Activated CD4-positive, alpha-beta T cell treated with anti-CD3 and anti-CD28 coated beads, Interleukin-2, Interleukin-6, amounts not matched to agents 100 ng/mL and 50 ng/mL, durations not matched to agents 16 hours and 8 hours (primary cell): ENCODE measurements around the gene MOSPD2.

Experiments used
- DNase-seq: peaks from one replicate; pipeline ENCODE4 v3.0.0-alpha.2; 2020

The MOSPD2 gene

DNA sequence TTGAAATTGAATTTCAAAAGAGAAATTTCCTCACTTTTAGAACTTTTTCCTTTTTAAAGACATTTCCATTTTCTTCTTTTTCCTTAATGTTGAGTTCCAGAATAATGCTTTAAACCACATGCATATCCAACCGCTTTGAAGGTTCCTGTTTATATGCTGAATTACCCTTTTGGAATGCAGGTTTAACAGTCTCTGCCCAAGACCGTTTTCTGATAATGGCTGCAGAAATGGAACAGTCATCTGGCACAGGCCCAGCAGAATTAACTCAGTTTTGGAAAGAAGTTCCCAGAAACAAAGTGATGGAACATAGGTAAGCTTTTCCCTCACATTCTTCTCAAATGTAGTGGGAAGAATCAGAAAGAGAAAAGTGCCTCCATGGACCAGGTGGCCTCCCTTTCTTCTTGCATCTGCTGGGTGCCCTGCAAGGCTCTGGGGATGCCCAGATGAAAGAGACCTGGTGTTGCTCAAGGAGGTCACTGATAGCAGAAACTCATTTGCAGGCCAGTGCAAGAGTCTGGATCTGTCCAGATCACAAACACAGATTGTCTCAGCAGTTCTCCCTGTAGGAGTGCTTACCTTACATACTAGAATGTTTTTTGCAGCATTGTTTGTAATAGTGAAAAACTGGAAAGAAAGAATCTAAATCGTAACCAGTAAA is 42.9 kb downstream of the MOSPD2 start:
- no peak for DNase-seq

GRCh38 chrX:14919407-14919806 is 46.2 kb downstream of the MOSPD2 start:
- DNase-seq = no peak

DNA sequence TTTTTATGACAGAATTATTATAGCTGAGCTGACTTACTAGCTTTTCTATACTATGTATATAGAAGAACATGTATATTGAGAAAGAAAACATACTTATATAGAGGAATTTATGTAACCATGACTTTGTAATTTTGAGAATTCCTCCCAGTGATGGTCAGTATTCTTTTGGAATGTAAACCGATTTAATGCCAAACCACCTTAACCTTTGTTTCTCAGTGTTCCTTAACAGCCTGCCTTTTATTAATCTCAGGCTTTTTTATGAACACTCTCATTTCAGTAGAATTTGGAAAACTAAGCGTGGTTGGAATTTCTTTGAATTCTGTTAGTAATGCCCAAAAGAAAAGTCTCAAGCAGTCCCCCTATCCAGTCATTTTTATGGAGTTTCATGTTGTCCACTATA is 47.0 kb downstream of the MOSPD2 start:
- DNase-seq = no peak

GRCh38 chrX:14922437-14922836 is 49.2 kb downstream of the MOSPD2 start:
- no peak for DNase-seq

DNA sequence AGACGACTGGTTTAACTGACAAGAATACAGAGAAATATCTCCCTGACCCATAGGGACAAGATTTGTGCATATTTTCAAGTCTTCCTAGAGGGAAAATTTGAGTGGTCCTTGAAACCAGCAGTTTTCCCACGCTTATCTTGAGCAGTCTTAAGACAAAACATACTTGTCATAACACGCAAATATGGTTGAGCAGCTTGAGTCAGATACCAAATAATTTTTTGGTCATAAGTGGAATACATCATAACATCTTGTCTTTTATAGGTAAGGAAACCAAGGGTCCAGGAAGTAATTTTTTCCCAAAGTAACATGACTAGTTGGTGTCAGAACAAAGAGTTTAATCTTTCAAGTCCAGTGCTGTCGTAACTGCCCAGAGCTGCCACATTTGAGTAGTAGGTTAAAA is 50.5 kb downstream of the MOSPD2 start:
- DNase-seq = no peak

GRCh38 chrX:14926471-14926870 is 53.2 kb downstream of the MOSPD2 start:
- DNase-seq = no peak

- no peak for DNase-seq
These were observed 54.2 kb downstream of the MOSPD2 start for GRCh38 chrX:14927401-14927800.

DNA sequence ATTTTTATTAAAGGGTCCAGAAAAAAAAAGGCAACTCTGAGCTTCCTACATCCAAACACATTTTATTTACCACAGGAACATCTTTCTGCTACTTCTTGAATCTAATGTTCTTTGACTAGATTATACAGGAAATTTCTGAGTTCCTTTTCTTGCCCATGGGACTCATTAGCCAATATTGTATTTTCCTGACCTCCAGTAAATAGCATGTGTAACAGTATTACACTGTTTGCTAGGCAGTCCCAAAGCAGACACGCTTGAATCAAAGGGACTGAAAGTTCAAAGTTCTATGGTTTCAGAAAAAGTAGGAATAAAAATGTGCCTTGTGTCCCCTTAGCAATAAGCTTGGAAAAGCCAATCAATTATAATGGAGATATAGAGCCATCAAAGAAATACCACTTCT is 57.4 kb downstream of the MOSPD2 start:
- no peak for DNase-seq

DNA sequence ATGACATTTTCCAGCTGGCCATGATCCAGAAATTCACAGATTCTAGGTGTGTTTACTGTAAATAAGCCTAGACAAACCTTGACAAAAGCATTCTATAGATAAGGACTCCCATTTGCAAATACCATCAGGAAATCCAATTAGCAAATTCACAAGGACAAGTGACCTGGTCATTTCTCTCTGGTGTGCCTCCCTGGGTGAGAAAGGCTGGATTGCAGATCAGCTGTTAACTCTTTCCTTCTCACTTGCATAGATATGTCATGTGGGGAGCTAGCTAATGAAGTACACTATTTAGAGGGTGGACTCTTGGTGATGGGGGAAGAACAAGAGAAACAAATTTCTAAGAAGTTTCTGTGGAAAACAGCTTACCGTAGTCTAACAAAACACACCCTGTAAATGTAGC is 58.9 kb downstream of the MOSPD2 start:
- DNase-seq = no peak

DNA sequence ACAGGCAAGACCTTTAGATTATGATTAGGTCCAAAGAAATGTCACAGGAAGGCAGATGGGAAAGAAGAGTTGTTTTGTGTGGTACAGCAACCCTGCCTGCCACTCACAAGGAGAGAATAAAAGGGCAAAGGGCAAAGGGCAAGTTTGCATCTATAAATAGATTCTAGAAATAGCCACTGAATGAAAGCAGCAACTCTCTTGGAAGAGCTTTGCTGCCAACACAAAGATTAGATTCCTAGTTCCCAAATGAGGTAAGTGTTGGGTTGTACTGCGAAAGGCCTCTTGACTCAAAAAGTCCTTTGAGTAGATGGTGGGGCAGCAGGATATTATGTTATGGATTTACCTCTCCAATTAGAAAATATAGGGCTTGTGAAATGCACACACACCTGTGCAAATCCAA is 61.2 kb downstream of the MOSPD2 start:
- no peak for DNase-seq

GRCh38 chrX:14936561-14936960 is 63.3 kb downstream of the MOSPD2 start:
- DNase-seq = no peak

- DNase-seq = no peak
These were observed 66.4 kb downstream of the MOSPD2 start for GRCh38 chrX:14939644-14940043.

DNA sequence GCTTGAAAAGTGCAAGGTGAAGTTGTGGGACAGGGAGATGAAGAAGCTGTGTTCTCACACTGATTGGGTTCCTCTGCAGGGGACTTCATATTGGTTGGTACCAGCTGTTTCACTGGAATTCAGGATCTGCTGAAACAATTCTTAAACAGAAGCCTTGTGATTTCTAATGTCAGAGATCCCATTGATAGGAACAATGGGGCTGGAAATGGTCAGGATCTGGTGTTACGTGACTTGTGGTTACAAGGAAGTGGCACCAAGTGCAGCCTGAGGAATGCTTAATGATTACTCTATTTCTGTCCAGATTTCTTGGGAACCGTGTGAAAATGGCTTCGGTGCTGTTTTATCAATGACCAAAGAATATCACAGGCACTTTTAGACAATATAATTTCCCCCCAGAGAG is 68.1 kb downstream of the MOSPD2 start:
- DNase-seq = no peak

DNA sequence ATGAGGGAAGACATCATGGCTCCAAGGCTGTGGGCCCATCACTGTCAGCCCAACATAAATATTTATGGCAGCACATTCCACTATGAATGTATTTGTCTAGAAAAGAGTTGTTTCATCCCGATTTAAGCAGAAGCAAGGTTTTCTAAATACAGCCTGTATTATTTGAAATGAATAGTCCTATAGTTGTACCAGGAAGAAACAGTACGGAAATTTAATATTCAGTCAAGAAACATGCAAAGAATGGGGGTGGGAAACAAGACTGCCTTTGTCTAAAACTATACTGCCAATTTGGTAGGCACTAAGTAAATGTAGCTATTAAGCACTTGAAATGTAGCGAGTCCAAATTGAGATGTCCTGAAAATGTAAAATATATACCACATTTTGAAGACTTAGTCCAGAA is 69.1 kb downstream of the MOSPD2 start:
- no peak for DNase-seq

DNA sequence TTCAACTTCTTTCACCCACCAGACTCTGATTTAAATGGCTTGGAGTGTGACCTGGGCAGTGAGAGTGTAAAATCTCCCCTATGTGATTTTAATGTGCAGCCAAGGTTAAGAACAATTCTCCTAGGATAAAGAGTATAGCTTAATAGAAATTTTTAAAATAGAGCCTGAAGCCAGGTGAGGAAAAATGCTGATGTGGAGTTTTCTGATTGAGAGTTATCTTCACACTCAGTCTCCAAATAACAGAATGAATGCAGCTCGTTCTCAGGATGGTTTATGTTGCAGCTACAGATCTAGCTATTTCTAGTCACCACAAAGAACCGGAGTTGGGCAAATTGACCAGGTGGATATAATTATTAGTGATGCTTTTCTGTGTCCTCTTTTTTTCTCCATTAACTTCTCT is 70.7 kb downstream of the MOSPD2 start:
- no peak for DNase-seq

- DNase-seq = no peak
These were observed 73.5 kb downstream of the MOSPD2 start for GRCh38 chrX:14946606-14947155.

GRCh38 chrX:14948691-14949090 is 75.5 kb downstream of the MOSPD2 start:
- no peak for DNase-seq

GRCh38 chrX:14956813-14957582 is 83.8 kb downstream of the MOSPD2 start:
- DNase-seq = no peak

DNA sequence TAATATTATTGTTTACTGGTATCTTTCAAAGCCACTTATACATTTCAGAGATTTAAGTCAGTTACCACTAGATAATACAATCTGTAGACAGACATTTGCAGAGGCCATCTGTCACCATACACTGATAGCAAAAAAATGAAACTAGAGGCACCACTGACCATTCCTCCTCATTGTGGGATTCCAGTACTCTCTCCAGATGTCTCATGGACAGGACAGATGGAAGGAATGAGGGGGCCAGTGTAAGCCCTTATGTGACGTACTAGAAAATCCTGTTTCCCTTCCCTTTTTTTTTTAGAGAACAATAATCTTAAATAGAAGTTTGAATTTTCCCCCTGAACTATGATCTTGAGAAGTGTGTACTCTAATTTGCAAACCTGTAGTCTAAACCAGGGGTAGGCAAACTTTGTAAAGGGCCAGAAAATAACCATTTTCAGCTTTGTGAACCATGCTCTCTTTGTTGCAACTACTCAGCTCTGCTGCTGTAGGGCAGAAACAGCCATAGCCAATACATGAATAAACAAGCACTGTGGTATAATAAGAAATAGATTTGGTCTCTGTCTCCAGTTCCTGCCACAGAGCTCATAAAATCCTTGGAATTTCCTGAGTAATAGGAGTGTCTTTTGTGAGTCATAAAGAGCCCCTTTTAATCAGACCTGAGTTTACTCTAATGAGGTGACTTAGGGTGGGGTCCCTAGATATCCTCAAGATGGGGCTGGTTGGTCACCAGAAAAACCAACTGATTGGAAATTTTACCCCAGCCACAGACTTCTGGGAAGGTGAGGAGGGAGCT is 90.4 kb downstream of the MOSPD2 start:
- no peak for DNase-seq

DNA sequence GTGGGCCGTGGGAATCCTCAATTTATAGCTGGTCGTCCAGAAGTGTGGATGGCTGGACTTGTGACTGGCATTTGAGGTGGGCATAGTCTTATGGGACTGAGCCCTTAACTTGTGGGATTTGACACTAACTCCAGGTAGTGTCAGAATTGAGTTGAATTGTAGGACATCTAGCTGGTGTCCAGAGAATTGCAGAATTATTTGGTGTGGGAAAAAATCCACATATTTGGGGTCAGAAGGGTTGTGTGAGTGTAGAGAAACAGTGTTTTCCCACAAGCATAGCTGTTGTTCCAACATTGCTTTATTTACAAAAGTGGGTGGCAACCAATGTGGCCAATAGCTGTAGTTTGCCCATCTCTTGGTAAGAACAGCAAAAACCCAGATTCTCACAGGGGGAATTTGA is 91.3 kb downstream of the MOSPD2 start:
- DNase-seq = no peak
